Islet precursor cell (in vitro differentiated cells): Measurements from ENCODE around the gene HDAC3.

Source experiments
- DNase-seq: peaks from one replicate; pipeline ENCODE4 v3.0.0-alpha.2; 2018

Gene HDAC3

DNA sequence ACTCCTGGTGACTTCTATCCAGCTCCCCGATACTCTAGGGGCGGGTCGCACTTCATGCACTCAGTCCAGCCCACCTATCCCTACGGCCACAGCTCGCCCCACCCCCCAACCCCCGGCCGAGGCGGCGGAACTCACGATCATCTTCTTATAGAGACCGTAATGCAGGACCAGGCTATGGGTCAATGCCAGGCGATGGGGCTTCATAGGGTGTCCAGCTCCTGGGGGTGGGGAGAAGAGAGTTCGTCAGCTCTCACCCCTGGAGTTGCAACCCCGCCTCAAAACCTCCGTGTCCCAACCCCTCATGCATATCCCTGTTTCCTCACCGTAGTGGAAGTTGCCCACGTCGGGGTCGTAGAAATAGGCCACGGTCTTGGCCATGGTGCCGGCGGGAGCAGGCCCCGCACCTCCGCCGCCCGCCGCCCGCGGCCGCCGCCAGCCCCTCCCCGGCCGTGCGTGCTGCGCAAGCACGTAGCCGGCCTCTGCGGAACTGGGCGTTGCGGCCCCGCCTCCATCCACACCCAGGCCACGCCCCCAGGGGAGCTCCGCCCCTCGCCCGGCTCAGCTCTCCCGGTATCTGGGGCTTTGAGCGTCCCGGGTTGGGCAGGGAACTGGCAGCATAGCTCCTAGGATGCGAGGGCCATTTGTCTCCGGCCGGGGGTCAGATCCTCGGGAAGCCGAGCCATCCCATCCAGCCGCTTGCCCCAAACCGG lies at the start of gene HDAC3, which contains the start of gene RELL2:
Gene HDAC3 (minus strand): TSS at position 437 of the 710 bp plus-strand sequence. CDS start 59 bp downstream, at position 378.
Gene RELL2 (plus strand): TSS at position 585 of the 710 bp plus-strand sequence. CDS start 1,229 bp downstream, outside the sequence.
- DNase-seq = peak; percentile 97

DNA sequence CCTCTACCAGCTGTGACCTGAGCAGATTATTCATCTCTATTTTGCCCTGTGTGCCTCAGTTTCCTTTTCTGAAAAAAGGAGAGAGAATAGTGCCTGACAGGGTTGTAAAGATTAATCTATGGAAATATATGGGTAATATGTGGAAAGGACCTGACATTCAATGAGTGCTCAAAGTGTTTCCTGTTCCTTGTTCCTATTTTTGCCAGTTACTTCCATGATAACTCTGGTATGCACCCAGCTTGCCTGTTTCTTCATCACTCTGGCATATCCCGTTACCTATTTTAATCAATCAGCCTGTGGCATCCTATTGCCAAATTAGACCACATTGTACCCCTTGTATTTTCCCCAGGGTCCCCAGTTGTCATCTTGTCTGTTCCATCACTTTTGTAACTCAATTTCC lies 48.9 kb upstream of the HDAC3 start:
- DNase-seq = no peak

DNA sequence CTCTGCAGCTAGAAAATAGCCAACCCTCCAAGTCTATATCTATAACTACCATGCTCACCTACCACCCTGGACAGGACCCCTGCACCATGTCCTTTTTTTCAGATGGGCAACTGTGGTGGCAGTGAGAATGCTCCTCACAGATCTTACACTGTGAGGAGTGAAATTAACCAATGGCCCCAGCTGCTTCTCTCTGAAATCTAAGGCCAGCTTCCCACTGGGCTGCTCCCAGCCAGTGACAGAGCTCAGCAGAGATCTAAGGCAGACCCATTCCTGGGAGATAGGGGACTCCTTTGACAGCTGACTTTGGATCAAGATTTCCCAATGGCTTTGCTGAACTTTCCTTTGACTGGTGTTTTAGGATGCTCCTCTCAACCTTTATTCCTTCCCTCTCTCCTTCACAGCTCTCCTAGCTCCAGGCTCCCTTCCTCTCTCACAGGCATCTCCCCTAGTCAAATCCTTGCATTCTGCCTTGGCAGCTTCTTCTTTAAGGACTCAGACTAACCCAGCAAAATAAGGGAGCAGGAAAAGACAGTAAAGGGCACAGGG lies 47.0 kb upstream of the HDAC3 start:
- no peak for DNase-seq

DNA sequence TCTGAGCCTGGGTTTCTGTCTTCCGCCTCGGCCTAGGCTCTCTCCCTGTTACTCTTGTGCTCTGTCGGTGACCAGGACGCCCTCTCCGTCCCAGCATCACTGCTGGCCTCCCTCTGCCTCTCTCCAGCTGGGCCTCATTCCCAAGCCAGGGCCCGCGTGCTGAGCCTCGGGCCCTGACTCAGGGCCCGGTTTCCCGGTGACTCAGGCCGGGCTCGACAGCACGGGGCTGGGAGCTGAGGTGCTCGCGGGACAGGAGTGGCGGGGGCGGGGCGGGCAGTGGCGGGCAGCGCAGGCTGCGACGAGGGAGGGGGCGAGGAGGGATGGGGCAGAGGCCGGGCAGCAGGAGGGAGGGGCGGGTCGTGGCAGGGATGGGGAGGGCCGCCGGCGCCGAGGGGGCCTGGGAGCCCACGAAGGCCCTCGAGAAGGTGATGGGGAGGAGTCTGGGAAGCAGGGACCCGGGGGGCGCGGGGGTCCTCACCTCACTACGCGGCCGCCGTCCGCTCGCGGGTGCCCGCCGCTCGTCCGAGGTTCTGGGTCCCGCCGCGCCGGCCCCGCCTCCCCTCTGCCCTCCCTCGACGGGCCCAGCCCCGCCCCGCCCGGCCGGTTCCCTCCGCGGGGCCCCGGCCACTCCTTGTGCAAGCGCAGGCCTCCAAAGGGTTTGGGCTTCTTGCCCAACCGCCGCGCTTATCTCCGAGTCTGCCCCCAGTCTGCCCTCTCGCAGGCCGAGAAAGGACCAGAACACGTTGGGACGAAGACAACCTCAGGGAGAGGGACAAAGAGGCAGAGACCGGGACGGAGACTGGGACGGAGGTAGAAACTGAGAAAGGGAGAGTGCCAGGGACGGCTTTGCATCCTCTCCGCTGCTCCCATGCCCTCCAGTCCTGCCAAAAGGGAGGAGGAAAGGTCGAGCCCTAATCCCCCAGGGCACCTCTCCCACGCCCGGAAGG lies 45.3 kb upstream of the HDAC3 start, which contains the start of gene ARAP3:
Gene ARAP3 (minus strand): TSS at position 536 of the 947 bp plus-strand sequence. CDS start 1,744 bp downstream, outside the sequence.
- DNase-seq = peak; percentile 92

DNA sequence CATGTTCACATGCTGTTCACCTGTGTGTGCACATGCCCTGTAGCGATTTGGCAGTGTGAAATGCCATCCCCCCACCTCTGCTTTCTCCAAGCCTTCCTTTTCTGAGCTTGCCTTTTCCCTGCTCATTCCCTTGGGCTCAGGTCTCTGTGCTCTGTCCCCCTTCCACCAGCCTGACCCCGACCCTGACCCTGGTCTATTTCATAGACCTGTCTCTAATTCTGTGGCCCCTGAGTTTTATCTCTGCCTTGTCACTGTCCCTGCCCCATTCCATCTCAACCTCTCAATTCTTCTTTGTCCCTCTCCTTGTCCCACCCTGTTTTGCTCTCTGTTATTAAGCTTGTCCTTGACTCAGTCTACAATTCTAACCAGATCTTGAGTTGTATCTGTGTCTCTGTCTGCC lies 44.6 kb upstream of the HDAC3 start:
- DNase-seq = no peak

DNA sequence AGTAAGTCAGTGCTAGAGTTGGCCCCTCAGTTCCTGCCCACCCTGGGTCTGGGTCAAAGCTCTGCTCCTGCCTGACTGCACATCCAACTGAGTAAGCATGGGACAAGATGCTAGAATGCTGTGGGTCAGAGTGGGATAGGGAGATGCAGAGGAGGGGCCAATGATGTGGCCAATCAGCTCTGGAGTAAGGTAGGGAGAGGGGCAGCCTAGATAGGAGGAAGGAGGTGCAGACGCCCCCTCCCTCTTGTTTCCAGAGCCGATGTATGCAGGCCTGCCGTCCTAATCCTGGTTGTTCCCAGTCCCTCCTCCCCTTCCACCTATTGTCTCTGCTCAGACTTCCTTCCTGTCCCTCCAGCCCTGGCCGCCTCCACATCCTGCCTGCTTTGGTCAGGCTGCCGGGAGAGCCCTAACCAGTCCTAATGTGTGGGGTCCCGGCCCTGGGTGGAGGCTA lies 44.1 kb upstream of the HDAC3 start:
- DNase-seq = peak; percentile 95

DNA sequence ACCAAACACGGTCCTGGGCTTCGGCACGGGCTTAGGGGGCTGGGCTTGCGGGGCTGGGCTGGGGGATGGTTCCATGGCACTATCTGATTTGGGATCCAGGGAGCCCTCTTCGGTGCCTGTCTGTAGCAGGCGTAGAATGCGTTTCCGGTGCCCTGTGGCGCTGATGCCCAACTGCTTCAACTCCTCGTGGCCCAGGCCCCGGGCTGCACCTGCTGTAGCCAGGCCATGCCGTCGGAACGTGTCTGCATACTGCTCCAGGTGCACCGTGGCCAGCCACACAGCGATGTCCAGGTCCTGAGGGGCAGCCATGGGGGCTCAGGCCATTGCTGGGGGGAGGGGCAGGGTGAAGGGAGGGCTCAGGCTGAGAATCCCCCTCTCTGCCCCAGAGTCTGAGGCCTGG lies 43.5 kb upstream of the HDAC3 start:
- DNase-seq = no peak

DNA sequence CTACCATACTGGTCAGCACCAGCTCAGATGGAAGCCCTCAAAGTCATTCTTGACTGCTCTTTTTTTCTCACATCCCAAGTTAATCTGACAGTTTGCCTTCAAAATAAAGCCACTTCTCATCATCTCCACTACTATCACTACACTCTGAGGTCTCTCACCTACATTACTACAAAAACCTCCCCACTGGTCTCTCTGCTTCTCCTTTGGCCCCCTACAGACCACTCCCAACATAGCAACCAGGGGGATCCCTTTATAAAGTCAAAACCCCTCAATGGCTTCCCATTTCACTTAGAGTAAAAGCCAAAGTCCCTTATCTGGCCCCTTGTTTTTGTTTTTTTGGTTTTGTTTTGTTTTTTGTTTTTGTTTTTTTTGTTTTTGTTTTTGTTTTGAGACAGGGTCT lies 40.8 kb upstream of the HDAC3 start:
- DNase-seq = no peak

DNA sequence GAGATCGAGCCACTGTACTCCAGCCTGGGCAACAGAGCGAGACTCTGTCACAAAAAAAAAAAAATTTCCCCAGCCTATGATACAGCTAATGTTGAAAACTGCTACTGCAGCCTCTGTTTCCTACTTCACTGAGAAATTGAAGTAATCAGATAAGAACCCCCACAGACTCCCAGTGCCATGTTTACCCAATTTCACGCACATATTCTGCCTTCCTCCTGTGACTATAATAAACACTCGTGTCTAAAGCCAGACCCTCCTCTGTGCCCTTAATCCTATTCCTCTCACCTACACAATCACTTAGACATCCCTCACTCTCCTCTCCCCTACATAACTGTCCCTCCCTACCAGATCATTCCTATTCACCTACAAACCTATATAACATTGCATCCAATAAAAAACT lies 39.0 kb upstream of the HDAC3 start:
- no peak for DNase-seq

DNA sequence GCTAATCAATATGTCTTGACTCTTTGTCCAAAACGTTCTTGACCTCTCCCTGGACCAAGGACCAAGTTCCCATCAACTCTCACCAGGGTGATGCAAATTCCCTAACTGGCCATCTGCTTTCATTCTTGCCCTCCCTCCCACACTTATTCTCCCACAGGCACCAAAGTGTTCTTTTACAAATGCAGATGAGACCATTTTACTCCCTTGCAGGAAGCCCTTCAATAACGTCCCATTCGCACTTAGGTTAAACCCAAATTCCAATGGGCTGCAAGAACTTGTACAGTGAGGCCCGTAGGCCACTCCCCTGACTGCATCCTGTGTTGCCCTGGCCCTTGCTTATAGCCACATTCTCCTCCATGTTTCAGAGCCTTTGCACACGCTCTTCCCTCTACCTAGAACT lies 38.1 kb upstream of the HDAC3 start:
- DNase-seq = no peak

DNA sequence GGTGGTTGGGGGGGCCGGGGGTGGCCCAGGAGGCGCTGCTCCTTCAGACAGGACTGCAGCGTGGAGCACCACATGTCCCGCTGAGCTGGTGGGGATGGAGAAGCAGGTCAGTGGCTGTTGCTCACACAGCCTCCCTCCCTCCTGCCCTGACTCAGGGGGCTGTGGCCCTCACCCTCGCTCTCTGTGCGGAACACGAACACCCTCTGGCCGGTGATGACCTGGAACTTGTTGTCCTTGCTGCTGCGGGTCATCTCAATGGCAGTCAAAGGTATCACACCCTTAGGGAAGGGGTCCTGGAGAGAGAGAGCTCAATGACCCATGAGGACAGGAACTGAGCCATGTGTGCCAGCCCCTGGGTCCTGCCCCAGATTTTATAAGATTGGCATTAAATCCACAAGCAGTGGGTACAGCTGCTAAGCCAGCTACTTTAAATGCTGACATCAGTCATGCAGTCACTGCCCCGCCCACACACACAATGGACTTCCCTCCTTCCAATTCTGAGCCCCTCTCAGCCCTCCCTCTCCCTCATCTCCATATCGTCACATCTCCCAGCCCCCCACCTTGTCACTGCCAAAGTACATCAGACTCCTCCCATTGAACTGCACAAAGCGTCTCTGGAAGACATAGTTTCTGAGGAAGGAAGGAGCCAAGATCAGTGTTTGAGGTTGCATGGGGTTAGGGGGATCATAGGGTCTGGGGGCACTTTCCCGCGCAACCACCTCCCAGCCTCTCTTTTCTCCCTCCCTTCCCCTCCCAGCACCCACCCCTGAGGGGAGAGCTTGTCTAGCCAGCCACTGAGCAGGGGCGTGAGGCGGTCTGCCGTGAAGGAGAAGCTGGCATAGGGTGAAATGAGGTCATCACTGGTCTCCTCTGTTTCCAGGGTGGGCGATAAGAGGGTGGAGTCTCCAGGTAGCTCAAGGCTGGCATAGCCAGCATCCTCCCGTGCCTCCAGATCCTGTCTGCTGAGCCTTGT lies 36.5 kb upstream of the HDAC3 start:
- DNase-seq = no peak

DNA sequence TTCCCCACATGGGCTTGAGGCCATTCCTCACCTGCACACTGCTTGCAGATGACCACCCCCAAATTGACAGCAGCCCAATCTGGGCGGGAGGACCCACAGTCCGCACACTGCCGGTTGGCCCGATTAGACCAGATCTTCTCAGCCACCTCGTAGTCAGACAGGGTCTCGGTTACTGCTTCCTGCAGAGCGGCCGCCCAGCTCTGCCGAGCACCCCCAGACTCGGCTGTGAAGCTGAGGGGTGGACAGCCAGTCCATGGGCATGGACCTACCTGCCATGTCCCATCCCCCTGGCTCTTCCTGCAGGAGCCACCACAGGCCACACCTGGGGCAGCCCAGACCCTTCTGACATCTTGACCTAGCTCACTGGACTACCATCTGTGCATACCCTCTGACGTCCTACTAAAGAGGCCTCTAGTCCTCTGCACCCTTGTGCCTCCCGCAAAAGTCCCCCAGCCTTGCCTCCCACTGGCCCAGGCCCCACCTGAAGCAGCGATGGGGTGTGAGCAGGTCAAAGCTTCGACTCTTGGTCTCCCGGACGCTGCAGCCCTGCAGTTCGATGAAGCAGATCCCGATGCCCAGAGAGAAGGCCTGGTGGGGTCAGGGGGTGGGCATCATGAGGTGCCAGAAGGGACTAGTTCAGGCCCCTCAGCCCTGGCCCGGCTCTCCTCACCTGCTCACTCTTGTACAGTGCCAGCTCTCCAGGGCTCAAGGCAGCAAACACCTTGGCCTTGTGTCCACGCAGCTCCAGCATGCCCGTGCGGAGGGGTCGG lies 35.6 kb upstream of the HDAC3 start:
- DNase-seq = no peak

DNA sequence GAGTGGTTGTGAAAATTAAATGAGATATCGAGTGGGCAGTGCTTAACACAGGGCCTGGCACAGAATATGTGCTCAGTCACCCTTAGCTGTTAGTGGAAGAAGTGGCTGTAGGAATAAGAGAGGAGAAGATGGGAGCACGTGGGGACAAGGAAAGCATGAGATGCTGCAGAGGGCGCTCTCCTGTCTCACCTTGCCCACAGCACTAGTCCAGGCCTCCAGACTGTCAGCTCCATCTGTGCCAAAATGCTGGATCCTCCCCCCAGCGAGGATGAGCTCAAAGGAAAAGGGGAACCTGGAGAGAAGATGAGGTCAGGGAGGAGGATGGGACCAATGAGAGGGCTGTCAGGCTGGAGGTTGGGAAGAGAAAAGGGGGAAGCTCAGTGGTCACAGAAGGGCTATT lies 32.9 kb upstream of the HDAC3 start:
- no peak for DNase-seq

DNA sequence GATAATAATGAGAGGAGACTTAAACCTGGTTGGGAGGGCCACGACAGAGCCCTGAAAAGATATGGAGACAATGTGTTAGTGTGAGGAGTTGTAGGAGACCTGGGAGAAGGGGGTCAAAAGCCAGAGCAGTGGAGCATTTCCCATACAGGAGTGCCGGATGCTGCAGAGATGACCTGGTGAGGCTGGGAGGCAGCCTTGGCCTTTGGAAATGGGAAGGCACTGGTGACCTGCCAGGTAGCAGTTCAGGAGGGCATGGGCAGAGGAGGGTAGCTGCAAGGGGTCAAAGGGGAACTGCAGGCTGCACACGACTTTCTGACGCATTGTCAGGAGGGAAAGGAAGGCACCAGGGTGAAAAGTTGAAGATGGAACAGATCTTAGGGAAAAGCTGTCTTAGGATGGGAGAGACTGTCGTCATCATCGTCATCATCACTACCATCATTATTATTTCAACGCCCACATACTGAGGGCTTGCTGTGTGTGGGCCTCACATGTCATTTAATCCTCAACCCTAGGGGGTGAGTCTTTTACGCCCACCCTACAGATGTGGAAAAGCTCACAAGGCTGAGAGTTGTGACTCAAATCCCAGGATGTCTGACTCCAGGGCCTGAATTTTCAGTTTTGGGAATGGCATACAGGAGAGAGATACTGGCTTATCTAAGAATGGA lies 32.1 kb upstream of the HDAC3 start:
- DNase-seq = no peak

DNA sequence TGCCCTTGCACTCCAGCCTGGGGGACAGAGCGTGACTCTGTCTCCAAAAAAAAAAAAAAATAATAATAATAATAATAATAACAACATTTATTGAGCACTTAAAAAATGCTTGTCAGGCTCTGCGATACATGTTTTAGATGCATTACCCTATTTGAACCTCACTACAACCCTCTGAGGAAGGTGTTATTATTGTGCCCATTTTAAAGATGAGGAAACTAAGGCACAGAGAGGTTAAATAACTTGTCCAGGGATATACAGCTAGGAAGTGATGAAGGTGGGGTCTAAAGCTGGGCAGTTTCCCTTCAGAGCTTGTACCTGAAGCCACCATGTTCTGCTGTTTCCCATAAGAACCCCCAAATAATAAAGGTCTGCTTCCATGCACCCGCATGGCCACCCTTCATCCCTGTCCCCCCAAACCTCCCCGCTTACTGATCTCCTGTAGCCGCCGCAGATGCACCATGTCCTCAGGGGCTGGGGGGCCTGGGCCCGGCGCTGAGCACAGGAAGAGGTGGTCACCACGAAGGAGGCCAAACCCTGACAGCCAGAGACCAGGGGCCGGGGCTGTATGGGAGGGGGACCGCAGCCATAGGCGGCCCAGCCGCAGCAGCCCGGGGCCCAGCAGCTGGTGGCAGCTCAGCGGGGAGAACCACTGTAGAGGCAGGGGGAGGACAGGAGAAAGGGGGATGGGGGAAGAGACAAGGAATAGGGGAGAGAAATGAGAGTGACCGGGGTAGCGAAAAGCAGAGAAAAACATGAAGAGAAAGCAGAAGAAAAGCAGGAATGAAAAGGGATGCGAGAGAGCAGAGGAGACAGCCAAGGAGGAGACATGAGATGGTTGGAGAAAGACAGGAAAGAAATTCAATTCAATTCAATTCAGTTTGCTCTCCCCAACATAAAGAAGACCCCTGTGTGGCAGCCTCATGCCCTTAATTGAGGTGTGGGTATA lies 29.6 kb upstream of the HDAC3 start:
- DNase-seq = no peak

DNA sequence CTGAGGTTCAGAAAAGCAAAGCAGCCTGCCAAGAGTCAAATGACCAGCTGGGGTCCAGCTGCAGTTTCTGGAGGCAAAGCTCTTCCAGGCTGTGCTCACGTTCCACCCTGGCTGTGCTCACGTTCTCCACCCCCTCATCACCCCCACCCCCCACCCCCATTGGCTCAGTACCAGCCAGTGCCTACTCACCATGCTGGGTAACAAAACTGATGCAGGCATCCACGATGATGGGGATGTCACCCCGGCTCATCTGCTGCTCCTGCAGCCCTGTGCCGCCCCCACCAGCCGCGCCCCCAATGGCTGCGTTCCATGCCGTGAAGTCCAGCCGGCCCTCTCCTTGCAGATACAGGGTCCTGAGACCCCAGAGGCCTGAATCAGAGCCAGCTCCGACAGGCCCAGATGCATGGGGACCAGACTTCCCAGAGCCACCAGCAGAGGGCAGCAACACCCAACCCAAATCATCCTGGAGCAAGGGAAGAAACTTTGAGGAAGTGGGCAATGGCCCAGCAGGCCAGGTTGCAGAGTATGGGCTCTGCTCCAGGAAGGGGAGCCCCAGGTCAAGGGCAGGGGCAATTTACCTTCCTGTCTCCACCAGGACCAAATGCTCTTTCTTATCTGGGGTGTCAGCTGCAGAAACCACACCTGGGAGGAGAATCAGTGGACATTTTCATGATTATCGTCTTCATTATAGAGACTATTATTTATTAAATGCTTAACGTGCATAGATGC lies 28.2 kb upstream of the HDAC3 start:
- DNase-seq = peak; percentile 84

DNA sequence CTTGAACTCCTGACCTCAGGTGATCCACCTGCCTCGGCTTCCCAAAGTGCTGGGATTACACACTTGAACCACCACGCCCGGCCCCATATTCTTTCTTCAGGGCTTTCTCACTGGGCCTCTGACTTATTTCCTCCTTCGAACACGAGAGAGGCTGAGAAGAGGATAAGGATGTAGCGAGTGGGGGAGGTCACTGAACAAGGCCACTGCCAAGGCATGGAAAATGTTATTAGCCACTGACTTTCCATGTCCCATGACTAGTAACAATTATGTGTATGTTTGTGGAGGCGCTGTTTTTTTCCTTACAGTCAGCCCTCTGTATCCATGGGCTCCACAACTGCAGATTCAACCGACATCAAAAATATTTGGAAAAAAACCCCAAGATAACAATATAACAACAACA lies 26.9 kb upstream of the HDAC3 start:
- no peak for DNase-seq

DNA sequence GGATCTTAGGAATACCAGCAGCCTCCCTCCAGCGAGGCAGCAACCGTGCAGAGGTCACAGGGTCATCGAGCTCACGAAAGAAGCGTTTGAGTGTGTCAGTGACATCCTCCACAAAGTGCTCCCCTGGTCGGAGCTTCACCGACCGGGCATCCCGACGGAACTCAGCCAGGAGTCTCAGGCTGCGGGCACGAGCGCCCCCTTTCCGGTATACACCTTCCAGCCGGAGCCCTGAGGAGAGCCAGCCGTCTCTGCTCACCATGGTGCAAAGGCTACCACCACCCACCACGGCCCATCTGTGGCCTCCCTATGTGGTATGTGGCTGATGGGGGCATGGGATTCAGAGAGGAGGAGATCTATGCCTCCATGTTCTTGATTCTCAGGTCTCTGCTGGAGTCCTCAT lies 25.4 kb upstream of the HDAC3 start:
- DNase-seq = no peak
